ENCODE measurements around the gene ANKRD28.
"Not testable (repeated sequence)": the region's sequence is repeated elsewhere in the genome, so short reads cannot be mapped to it uniquely, and the experiment has no call there.

The ANKRD28 gene

DNA sequence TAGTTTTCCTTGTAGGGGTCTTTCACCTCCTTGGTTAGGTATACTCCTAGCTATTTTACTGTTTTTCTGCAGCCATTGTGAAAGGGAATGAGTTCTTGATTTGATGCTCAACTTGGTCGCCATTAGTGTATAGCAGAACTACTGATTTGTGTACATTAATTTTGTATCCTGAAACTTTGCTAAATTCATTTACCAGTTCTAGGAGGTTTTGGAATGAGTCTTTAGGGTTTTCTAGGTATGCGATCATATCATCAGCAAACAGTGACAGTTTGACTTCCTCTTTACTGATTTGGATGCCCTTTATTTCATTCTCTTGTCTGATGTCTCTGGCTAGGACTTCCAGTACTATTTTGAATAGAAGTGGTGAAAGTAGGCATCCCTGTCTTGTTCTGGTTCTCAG lies 51.9 kb downstream of the ANKRD28 start:
- not testable (repeated sequence) for ATAC-seq (ENCODE audit: low read depth); H3K27ac Mint-ChIP-seq; H3K4me1 Mint-ChIP-seq; DNase-seq (ENCODE audit: low spot score in 2 of 2); H3K9me3 Mint-ChIP-seq; H3K4me3 Mint-ChIP-seq; H3K27me3 Mint-ChIP-seq
- H3K36me3 Mint-ChIP-seq: peaks cover 39% of the 10 kb centered on the region

DNA sequence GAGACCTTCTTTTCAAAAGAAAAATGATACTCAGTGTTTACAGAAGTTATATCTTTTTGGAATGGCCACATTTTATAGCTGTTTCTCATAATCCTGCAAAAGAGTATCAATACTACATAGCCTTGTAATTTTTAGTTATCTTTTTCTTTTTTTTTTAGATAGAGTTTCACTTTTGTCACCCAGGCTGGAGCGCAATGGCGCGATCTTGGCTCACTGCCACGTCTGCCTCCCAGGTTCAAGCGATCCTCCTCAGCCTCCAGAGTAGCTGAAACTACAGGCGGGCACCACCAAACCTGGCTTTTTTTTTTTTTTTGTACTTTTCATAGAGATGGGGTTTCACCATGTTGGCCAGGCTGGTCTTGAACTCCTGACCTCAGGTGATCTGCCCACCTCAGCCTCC lies 53.6 kb downstream of the ANKRD28 start:
- Mint-ChIP-seq H3K27me3 (no peaks in the 10 kb centered on the region), H3K4me3 (no peak overlapping the region), H3K36me3 (peaks cover 42% of the 10 kb centered on the region), H3K9me3 (peaks cover 6% of the 10 kb centered on the region), H3K4me1 (peaks cover 4% of the 10 kb centered on the region), H3K27ac (no peak overlapping the region)
- ATAC-seq (ENCODE audit: low read depth) (no peak), DNase-seq (ENCODE audit: low spot score in 2 of 2) (no peak)

DNA sequence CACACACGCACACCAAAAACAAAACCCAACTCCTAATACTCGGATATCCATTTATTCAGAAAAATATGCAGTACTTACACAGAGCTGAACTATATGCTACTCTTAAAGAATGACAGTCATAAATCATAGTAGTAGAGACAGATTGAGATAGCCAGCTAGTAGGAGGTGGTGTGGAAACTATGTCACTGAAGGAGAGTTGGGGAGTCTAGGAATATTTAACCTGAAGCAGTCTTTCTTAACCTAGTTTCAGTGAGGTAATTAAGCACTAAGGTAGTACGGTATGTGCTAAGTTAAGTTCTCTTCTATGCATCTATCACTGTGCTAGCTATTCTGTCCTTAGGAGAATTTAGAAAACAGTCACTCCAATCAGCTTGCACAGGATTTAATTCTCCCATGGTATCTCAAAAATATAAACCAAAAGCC lies 54.2 kb downstream of the ANKRD28 start:
- H3K4me1 Mint-ChIP-seq: peaks cover 4% of the 10 kb centered on the region
- peak overlapping the region; percentile 67 for H3K27ac Mint-ChIP-seq
- no peak for DNase-seq (ENCODE audit: low spot score in 2 of 2)
- peaks cover 43% of the 10 kb centered on the region for H3K36me3 Mint-ChIP-seq
- H3K27me3 Mint-ChIP-seq: no peaks in the 10 kb centered on the region
- no peak for ATAC-seq (ENCODE audit: low read depth)
- H3K9me3 Mint-ChIP-seq: peaks cover 6% of the 10 kb centered on the region
- H3K4me3 Mint-ChIP-seq: no peak overlapping the region

- peaks cover 51% of the 10 kb centered on the region for H3K36me3 Mint-ChIP-seq
- not testable (repeated sequence) for H3K27me3 Mint-ChIP-seq; H3K9me3 Mint-ChIP-seq; ATAC-seq (ENCODE audit: low read depth); H3K4me3 Mint-ChIP-seq; H3K4me1 Mint-ChIP-seq; H3K27ac Mint-ChIP-seq; DNase-seq (ENCODE audit: low spot score in 2 of 2)
Measured at GRCh38 chr3:15742236-15742635, 55.5 kb downstream of the ANKRD28 start.

GRCh38 chr3:15738616-15739005 lies 59.2 kb downstream of the ANKRD28 start:
- not testable (repeated sequence) for H3K27ac Mint-ChIP-seq; ATAC-seq (ENCODE audit: low read depth); H3K27me3 Mint-ChIP-seq; H3K9me3 Mint-ChIP-seq; DNase-seq (ENCODE audit: low spot score in 2 of 2); H3K4me1 Mint-ChIP-seq; H3K4me3 Mint-ChIP-seq
- H3K36me3 Mint-ChIP-seq: peaks cover 42% of the 10 kb centered on the region

GRCh38 chr3:15731024-15731423 lies 66.8 kb downstream of the ANKRD28 start:
- Mint-ChIP-seq H3K9me3 (no peaks in the 10 kb centered on the region), H3K4me1 (no peaks in the 10 kb centered on the region), H3K27me3 (no peaks in the 10 kb centered on the region), H3K36me3 (peaks cover 40% of the 10 kb centered on the region), H3K4me3 (no peak overlapping the region), H3K27ac (no peak overlapping the region)
- ATAC-seq (ENCODE audit: low read depth) (no peak), DNase-seq (ENCODE audit: low spot score in 2 of 2) (no peak)

- Mint-ChIP-seq H3K9me3 (no peaks in the 10 kb centered on the region), H3K27me3 (no peaks in the 10 kb centered on the region), H3K4me3 (no peak overlapping the region), H3K27ac (no peak overlapping the region), H3K36me3 (peaks cover 40% of the 10 kb centered on the region), H3K4me1 (no peaks in the 10 kb centered on the region)
- ATAC-seq (ENCODE audit: low read depth) (no peak), DNase-seq (ENCODE audit: low spot score in 2 of 2) (no peak)
Measured at GRCh38 chr3:15728766-15729165, 69.0 kb downstream of the ANKRD28 start.

GRCh38 chr3:15726881-15727280 lies 70.9 kb downstream of the ANKRD28 start:
- Mint-ChIP-seq H3K36me3 (peaks cover 35% of the 10 kb centered on the region), H3K4me3 (no peak overlapping the region), H3K27me3 (no peaks in the 10 kb centered on the region), H3K4me1 (no peaks in the 10 kb centered on the region), H3K27ac (no peak overlapping the region), H3K9me3 (no peaks in the 10 kb centered on the region)
- DNase-seq (ENCODE audit: low spot score in 2 of 2) (no peak), ATAC-seq (ENCODE audit: low read depth) (no peak)

DNA sequence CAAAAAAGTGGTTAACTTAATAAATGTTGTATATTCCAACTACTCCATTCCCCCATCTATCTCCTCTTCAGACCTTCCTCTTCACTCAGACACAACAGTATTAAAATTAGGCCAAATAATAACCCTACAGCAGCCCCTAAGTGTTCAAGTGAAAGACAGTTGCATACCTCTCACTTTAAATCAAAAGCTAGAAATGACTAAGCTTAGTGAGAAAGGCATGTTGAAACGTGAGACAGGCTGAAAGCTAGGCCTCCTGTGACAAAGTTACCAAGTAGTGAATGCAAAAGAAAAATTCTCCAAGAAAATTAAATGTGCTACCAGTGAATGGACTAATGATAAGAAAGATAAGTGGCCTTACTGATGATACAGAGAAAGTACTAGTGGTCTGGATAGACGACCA lies 71.7 kb downstream of the ANKRD28 start:
- H3K4me3 Mint-ChIP-seq: no peak overlapping the region
- peaks cover 30% of the 10 kb centered on the region for H3K36me3 Mint-ChIP-seq
- no peaks in the 10 kb centered on the region for H3K27me3 Mint-ChIP-seq
- no peaks in the 10 kb centered on the region for H3K9me3 Mint-ChIP-seq
- no peak for ATAC-seq (ENCODE audit: low read depth)
- no peaks in the 10 kb centered on the region for H3K4me1 Mint-ChIP-seq
- no peak overlapping the region for H3K27ac Mint-ChIP-seq
- DNase-seq (ENCODE audit: low spot score in 2 of 2): no peak

GRCh38 chr3:15724446-15724845 lies 73.3 kb downstream of the ANKRD28 start:
- Mint-ChIP-seq H3K9me3 (no peaks in the 10 kb centered on the region), H3K36me3 (peaks cover 37% of the 10 kb centered on the region), H3K27ac (no peak overlapping the region), H3K27me3 (no peaks in the 10 kb centered on the region), H3K4me1 (no peaks in the 10 kb centered on the region), H3K4me3 (no peak overlapping the region)
- DNase-seq (ENCODE audit: low spot score in 2 of 2) (no peak), ATAC-seq (ENCODE audit: low read depth) (no peak)

- no peaks in the 10 kb centered on the region for H3K27me3 Mint-ChIP-seq
- DNase-seq (ENCODE audit: low spot score in 2 of 2) (no peak), ATAC-seq (ENCODE audit: low read depth) (no peak)
- H3K27ac Mint-ChIP-seq: no peak overlapping the region
- H3K36me3 Mint-ChIP-seq: peaks cover 30% of the 10 kb centered on the region
- H3K4me1 Mint-ChIP-seq: no peaks in the 10 kb centered on the region
- H3K9me3 Mint-ChIP-seq: no peaks in the 10 kb centered on the region
- no peak overlapping the region for H3K4me3 Mint-ChIP-seq
Measured at GRCh38 chr3:15723624-15723884, 74.2 kb downstream of the ANKRD28 start.

GRCh38 chr3:15722877-15723623 lies 74.7 kb downstream of the ANKRD28 start:
- no peaks in the 10 kb centered on the region for H3K27me3 Mint-ChIP-seq
- H3K36me3 Mint-ChIP-seq: peaks cover 27% of the 10 kb centered on the region
- no peak overlapping the region for H3K4me3 Mint-ChIP-seq
- H3K27ac Mint-ChIP-seq: no peak overlapping the region
- H3K9me3 Mint-ChIP-seq: no peaks in the 10 kb centered on the region
- no peaks in the 10 kb centered on the region for H3K4me1 Mint-ChIP-seq
- ATAC-seq (ENCODE audit: low read depth) (no peak), DNase-seq (ENCODE audit: low spot score in 2 of 2) (no peak)

DNA sequence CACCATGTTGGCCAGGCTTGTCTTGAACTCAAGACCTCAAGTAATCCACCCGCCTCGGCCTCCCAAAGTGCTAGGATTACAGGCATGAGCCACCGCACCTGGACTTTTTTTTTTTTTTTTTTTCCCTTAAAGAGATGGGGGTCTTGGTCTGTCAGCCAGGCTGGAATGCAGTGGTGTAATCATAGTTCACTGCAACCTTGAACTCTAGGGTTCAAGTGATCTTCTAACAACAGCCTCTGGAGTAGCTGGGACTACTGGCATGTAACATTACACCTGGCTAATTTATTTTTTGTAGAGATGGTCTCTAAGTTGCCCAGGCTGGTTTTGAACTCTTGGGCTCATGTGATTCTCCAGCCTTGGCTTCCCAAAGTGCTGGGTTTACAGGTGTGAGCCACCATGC lies 81.6 kb downstream of the ANKRD28 start:
- H3K36me3 Mint-ChIP-seq: peaks cover 21% of the 10 kb centered on the region
- no peaks in the 10 kb centered on the region for H3K27me3 Mint-ChIP-seq
- no peak overlapping the region for H3K27ac Mint-ChIP-seq
- DNase-seq (ENCODE audit: low spot score in 2 of 2): no peak
- H3K4me1 Mint-ChIP-seq: peaks cover 2% of the 10 kb centered on the region
- no peak for ATAC-seq (ENCODE audit: low read depth)
- no peak overlapping the region for H3K4me3 Mint-ChIP-seq
- H3K9me3 Mint-ChIP-seq: no peaks in the 10 kb centered on the region

DNA sequence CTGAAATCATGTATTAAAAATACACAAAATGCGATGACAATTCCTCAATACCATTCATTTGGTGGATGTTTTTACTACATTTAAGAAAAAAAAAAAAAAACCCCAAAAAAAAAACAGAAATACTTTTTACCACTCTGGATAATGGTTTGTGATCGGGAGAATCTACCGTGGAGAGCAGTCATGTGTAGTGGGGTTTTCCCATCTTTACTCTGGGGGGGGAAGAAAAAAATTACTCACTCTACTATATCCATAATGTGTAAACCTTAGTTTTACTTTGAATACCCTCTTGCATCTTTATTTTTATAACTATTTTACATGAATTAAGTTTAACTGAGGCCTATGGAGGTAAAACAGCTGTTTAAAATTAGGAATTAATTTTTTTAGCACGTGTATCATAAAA lies 83.3 kb downstream of the ANKRD28 start:
- DNase-seq (ENCODE audit: low spot score in 2 of 2): no peak
- peaks cover 10% of the 10 kb centered on the region for H3K36me3 Mint-ChIP-seq
- no peak overlapping the region for H3K27ac Mint-ChIP-seq
- H3K4me3 Mint-ChIP-seq: no peak overlapping the region
- peaks cover 2% of the 10 kb centered on the region for H3K4me1 Mint-ChIP-seq
- no peaks in the 10 kb centered on the region for H3K27me3 Mint-ChIP-seq
- peak; percentile 75 for ATAC-seq (ENCODE audit: low read depth)
- no peaks in the 10 kb centered on the region for H3K9me3 Mint-ChIP-seq

DNA sequence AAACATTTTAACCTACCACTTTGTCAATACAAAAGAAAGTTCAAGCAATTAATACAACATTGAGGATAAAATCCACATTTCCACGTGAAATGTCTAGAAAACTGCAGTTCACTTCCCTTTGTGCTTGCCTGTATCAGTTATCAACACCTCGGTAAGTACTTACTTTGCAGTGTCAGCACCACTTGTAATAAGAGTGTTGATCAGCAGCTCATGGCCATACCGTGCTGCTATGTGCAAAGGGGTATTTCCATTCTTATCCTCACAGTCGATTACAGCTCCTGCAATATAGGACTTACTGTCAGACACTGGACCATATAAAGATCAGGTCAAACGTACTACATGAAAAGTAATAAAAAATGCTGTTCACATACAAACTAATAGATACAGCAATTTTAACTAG lies 84.4 kb downstream of the ANKRD28 start:
- H3K9me3 Mint-ChIP-seq: no peaks in the 10 kb centered on the region
- no peak overlapping the region for H3K4me3 Mint-ChIP-seq
- peaks cover 2% of the 10 kb centered on the region for H3K4me1 Mint-ChIP-seq
- H3K36me3 Mint-ChIP-seq: peaks cover 17% of the 10 kb centered on the region
- H3K27me3 Mint-ChIP-seq: no peaks in the 10 kb centered on the region
- DNase-seq (ENCODE audit: low spot score in 2 of 2): no peak
- H3K27ac Mint-ChIP-seq: no peak overlapping the region
- ATAC-seq (ENCODE audit: low read depth): no peak
